A673 (cell line): ENCODE results near the gene LEFTY2.

ENCODE experiments used
- EZH2 ChIP-seq: fragments of 200-600 bp; sonication (generic); IDR thresholded peaks from 2 replicates; pipeline ENCODE4 v1.6.1; 2017; ENCODE audit warnings: borderline replicate concordance, low read depth, mild to moderate bottlenecking, mixed read lengths, antibody characterized with exemption, low read length; ENCODE audit not compliant: poor library complexity, severe bottlenecking
- TF ChIP-seq, protein P1 (sequence below): fragments of 300-800, 200-600 bp; sonication (generic); conservative IDR thresholded peaks from 2 replicates; pipeline ENCODE4 v1.5.1; 2017; ENCODE audit warnings: low read depth, mild to moderate bottlenecking, antibody characterized with exemption, low read length, moderate library complexity, mixed read lengths

DNA sequence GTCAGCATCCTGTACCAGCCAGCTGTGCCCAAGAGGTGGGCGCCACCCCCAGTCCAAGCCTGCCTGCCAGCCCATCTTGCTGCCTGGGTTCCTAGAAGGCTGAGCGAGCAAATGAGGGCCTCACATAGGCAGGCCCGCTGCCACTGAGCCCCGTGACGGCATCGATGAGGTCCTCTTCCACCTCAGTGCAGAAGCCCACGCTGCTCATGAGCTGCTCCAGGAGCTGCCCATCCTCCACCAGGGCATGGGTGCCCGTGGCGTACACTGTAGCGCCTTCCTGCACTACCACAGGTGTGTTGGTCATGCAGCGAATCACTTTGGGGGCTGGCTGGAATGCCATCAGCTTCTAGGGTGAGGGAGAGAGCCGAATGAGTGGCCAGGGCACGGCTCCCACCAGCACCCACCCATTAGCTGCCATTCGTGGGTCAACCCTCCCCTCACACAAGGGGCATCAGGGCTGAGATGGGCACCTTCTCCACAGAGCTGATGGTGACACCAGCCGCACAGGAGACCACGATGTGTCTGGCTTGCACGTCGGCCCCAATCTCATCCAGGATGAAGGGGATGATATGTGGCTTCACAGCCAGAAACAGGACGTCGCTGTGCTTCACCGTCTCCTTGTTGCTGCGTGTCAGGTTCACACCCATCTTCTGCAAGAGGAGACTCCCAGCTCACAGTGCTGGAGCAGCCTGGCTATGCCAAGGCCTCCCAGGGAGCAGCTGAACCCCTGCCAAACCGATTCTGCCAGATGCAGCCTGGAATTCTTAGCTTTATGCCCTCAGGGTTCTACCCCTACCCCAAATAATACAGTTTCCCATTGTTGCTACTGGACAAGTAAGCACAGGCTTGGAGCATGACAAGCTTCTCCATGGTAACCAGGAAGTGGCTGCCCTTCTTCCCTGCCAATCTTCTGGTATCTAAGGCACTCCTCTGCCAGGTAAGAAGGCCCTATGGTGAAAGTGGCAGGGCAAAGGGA is 19.0 kb downstream of the LEFTY2 start:
- no peak for TF ChIP-seq EZH2
- TF ChIP-seq, protein P1, sequence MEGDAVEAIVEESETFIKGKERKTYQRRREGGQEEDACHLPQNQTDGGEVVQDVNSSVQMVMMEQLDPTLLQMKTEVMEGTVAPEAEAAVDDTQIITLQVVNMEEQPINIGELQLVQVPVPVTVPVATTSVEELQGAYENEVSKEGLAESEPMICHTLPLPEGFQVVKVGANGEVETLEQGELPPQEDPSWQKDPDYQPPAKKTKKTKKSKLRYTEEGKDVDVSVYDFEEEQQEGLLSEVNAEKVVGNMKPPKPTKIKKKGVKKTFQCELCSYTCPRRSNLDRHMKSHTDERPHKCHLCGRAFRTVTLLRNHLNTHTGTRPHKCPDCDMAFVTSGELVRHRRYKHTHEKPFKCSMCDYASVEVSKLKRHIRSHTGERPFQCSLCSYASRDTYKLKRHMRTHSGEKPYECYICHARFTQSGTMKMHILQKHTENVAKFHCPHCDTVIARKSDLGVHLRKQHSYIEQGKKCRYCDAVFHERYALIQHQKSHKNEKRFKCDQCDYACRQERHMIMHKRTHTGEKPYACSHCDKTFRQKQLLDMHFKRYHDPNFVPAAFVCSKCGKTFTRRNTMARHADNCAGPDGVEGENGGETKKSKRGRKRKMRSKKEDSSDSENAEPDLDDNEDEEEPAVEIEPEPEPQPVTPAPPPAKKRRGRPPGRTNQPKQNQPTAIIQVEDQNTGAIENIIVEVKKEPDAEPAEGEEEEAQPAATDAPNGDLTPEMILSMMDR = no peak
